H9 (cell line): ENCODE data around the gene HIRA. TPM values are rescaled to one million over a fixed set of nuclear protein-coding genes. Genes with fewer than 3 reads are reported as not detected.

Experiments
- DNase-seq: peaks from one replicate; pipeline ENCODE4 v3.0.0-alpha.2; 2017
- H2AFZ ChIP-seq: one replicate; pipeline ENCODE4 v1.6.1; 2013; ENCODE audit warnings: mild to moderate bottlenecking, low read length, control low read depth, moderate library complexity
- H2AK5ac ChIP-seq: 2 replicates; pipeline ENCODE4 v1.6.1; 2013; ENCODE audit warnings: low read length, control low read depth, mixed read lengths; ENCODE audit not compliant: insufficient read length
- H2BK120ac ChIP-seq: one replicate; pipeline ENCODE4 v1.6.1; 2013; ENCODE audit warnings: low read depth, mild to moderate bottlenecking, low read length, control low read depth, inconsistent platforms; ENCODE audit not compliant: poor library complexity, severe bottlenecking
- H2BK12ac ChIP-seq: 2 replicates; pipeline ENCODE4 v1.6.1; 2013; ENCODE audit warnings: low read length, control low read depth, mixed read lengths, low read depth; ENCODE audit not compliant: insufficient read length
- H2BK15ac ChIP-seq: 2 replicates; pipeline ENCODE4 v1.6.1; 2013; ENCODE audit warnings: low read depth, low read length, control low read depth
- H2BK20ac ChIP-seq: one replicate; pipeline ENCODE4 v1.6.1; 2013; ENCODE audit warnings: low read depth, mild to moderate bottlenecking, low read length, control low read depth, inconsistent platforms; ENCODE audit not compliant: poor library complexity, severe bottlenecking
- H2BK5ac ChIP-seq: 2 replicates; pipeline ENCODE4 v1.6.1; 2013; ENCODE audit warnings: low read length, control low read depth, mixed read lengths; ENCODE audit not compliant: insufficient read length
- H3K14ac ChIP-seq: 2 replicates; pipeline ENCODE4 v1.6.1; 2013; ENCODE audit warnings: low read length, control low read depth; ENCODE audit not compliant: insufficient read depth
- H3K18ac ChIP-seq: 2 replicates; pipeline ENCODE4 v1.6.1; 2013; ENCODE audit warnings: low read depth, mild to moderate bottlenecking, mixed read lengths, low read length, control low read depth; ENCODE audit not compliant: insufficient read length
- H3K23ac ChIP-seq: 2 replicates; pipeline ENCODE4 v1.6.1; 2013; ENCODE audit warnings: low read length, control low read depth, mixed read lengths, low read depth; ENCODE audit not compliant: insufficient read length
- H3K23me2 ChIP-seq: 2 replicates; pipeline ENCODE4 v1.6.1; 2013; ENCODE audit warnings: low read depth, mild to moderate bottlenecking, mixed read lengths, low read length, control low read depth; ENCODE audit not compliant: insufficient read length, poor library complexity, severe bottlenecking
- H3K27ac ChIP-seq: 2 replicates; pipeline ENCODE4 v1.5.1; 2013; ENCODE audit warnings: low read length, control low read depth, mixed read lengths, low read depth; ENCODE audit not compliant: insufficient read length
- H3K27me3 ChIP-seq: 2 replicates; pipeline ENCODE4 v1.6.1; 2013; ENCODE audit warnings: low read length, control low read depth, inconsistent platforms; ENCODE audit not compliant: insufficient read depth
- H3K4ac ChIP-seq: 2 replicates; pipeline ENCODE4 v1.6.1; 2013; ENCODE audit warnings: low read depth, mild to moderate bottlenecking, control low read depth, inconsistent platforms, low read length, moderate library complexity
- H3K4me1 ChIP-seq: 2 replicates; pipeline ENCODE4 v1.6.1; 2013; ENCODE audit warnings: low read length, control low read depth, inconsistent platforms; ENCODE audit not compliant: insufficient read depth
- H3K4me2 ChIP-seq: 2 replicates; pipeline ENCODE4 v1.6.1; 2013; ENCODE audit warnings: low read length, control low read depth, mixed read lengths; ENCODE audit not compliant: insufficient read length, insufficient read depth
- H3K56ac ChIP-seq: 2 replicates; pipeline ENCODE4 v1.6.1; 2013; ENCODE audit warnings: low read depth, mild to moderate bottlenecking, mixed read lengths, low read length, control low read depth; ENCODE audit not compliant: insufficient read length
- H3K79me1 ChIP-seq: 2 replicates; pipeline ENCODE4 v1.6.1; 2013; ENCODE audit warnings: low read depth, mild to moderate bottlenecking, moderate library complexity, low read length, control low read depth, inconsistent platforms; ENCODE audit not compliant: insufficient read depth, poor library complexity, severe bottlenecking
- H3K79me2 ChIP-seq: 2 replicates; pipeline ENCODE4 v1.6.1; 2013; ENCODE audit warnings: low read length, control low read depth, inconsistent platforms; ENCODE audit not compliant: insufficient read depth
- H3K9ac ChIP-seq: 2 replicates; pipeline ENCODE4 v1.6.1; 2013; ENCODE audit warnings: low read length, control low read depth, mixed read lengths; ENCODE audit not compliant: insufficient read length; ENCODE audit errors: extremely low read depth
- H3K9me3 ChIP-seq: one replicate; pipeline ENCODE4 v1.6.1; 2013; ENCODE audit warnings: low read depth, low read length, inconsistent platforms; ENCODE audit not compliant: control insufficient read depth
- H3T11ph ChIP-seq: one replicate; pipeline ENCODE4 v1.6.1; 2013; ENCODE audit warnings: mild to moderate bottlenecking, low read length, control low read depth, inconsistent platforms
- H4K20me1 ChIP-seq: one replicate; pipeline ENCODE4 v1.6.1; 2013; ENCODE audit not compliant: control insufficient read depth, insufficient read length, insufficient read depth
- H4K5ac ChIP-seq: 2 replicates; pipeline ENCODE4 v1.6.1; 2013; ENCODE audit warnings: low read depth, mild to moderate bottlenecking, mixed read lengths, low read length, control low read depth; ENCODE audit not compliant: insufficient read length
- H4K8ac ChIP-seq: replicated peaks from 2 replicates; pipeline ENCODE4 v1.6.1; 2013; ENCODE audit warnings: low read length, control low read depth, mixed read lengths, low read depth; ENCODE audit not compliant: insufficient read length
- H4K91ac ChIP-seq: 2 replicates; pipeline ENCODE4 v1.6.1; 2013; ENCODE audit warnings: low read depth, mild to moderate bottlenecking, moderate library complexity, mixed read lengths, low read length, control low read depth; ENCODE audit not compliant: insufficient read length
- H3K27ac Mint-ChIP-seq, 3 experiments: 2 replicates in 2 of 3; 3 replicates in 1 of 3; pipeline ENCODE4 v1.8.0; 2020 to 2021; ENCODE audit warnings: mixed read lengths in 3 of 3, mild to moderate bottlenecking in 1 of 3, moderate library complexity in 1 of 3
- H3K27me3 Mint-ChIP-seq: 2 replicates; pipeline ENCODE4 v1.8.0; 2021; ENCODE audit warnings: low read depth, mild to moderate bottlenecking, moderate library complexity, mixed read lengths
- H3K36me3 Mint-ChIP-seq, 3 experiments: 2 replicates in 2 of 3; 3 replicates in 1 of 3; pipeline ENCODE4 v1.8.0; 2020 to 2021; ENCODE audit warnings: low read depth in 3 of 3, mixed read lengths in 3 of 3; ENCODE audit not compliant: insufficient read depth in 1 of 3
- H3K4me1 Mint-ChIP-seq, 2 experiments: 2 replicates each; pipeline ENCODE4 v1.8.0; 2020; ENCODE audit warnings: mixed read lengths in 2 of 2
- H3K4me3 Mint-ChIP-seq, 2 experiments: 2 replicates in 1 of 2; 3 replicates in 1 of 2; pipeline ENCODE4 v1.8.0; 2020 to 2021; ENCODE audit warnings: mild to moderate bottlenecking in 2 of 2, mixed read lengths in 2 of 2, moderate library complexity in 1 of 2
- H3K9me3 Mint-ChIP-seq, 2 experiments: 2 replicates in 1 of 2; 3 replicates in 1 of 2; pipeline ENCODE4 v1.8.0; 2020; ENCODE audit warnings: mild to moderate bottlenecking in 2 of 2, mixed read lengths in 2 of 2, moderate library complexity in 1 of 2
- WGBS: extraction: QIAGEN DNeasy Blood & Tissue Kit; methylation state at CpG from one replicate; pipeline ENCODE4 v1.1.7; 2013; ENCODE audit warnings: missing lambda C conversion rate, low lambda C conversion rate, mixed read lengths; ENCODE audit not compliant: insufficient read length; ENCODE audit errors: extremely low coverage; 5-methylcytosine and 5-hydroxymethylcytosine counted together
- total RNA-seq: library from RNA; stranded (reverse); gene quantifications from 2 replicates; pipeline ENCODE4 v1.2.1, GENCODE V29; 2021
- TF ChIP-seq, protein P1 (sequence below): fragments of 200-600 bp; sonication (generic); conservative IDR thresholded peaks from 3 replicates; pipeline ENCODE4 v1.8.0; 2021; ENCODE audit warnings: antibody characterized with exemption, mild to moderate bottlenecking

Gene HIRA
- total RNA-seq, 1 experiment from 2014 or later, result 51.9 TPM

DNA sequence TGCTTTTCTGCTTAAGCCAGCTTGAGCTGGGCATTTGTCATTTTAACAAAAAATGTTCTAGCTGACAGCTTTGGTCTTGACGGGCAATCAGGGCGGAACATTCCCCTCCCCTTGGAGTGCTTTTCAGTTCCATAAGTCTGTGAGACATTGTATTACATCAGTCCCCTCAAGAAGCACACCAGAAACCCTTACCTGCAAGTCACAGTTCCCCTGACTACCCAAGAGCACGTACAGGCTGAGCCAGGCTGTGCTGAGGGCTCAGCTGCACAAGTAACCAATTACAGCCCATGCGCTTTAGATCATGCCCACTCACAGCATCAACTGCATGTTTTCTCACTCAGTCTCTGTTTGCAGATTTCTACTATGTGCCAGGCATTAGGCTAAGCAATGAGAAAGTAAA lies 19.1 kb downstream of the HIRA start:
- Histone ChIP-seq H2BK120ac (no peak overlapping the region), H2BK5ac (no peak overlapping the region), H3K27me3 (no peaks in the 10 kb centered on the region), H2AK5ac (no peak overlapping the region), H3K9ac (no peak overlapping the region), H3K56ac (no peak overlapping the region), H3K9me3 (no peaks in the 10 kb centered on the region), H3K79me1 (peaks cover 2% of the 10 kb centered on the region), H3K18ac (no peak overlapping the region), H2AFZ (no peak overlapping the region), H4K20me1 (no peaks in the 10 kb centered on the region), H3K23ac (no peak overlapping the region), H4K91ac (no peak overlapping the region), H2BK12ac (no peak overlapping the region), H3K27ac (no peak overlapping the region), H3K4me1 (no peaks in the 10 kb centered on the region), H3K14ac (no peak overlapping the region), H3K79me2 (peaks cover 13% of the 10 kb centered on the region; the same call in 1 of the 2 replicates), H3K4me2 (no peak overlapping the region), H4K8ac (no peak overlapping the region), H3T11ph (no peak overlapping the region), H3K23me2 (no peaks in the 10 kb centered on the region), H2BK15ac (no peak overlapping the region), H4K5ac (no peak overlapping the region), H2BK20ac (no peak overlapping the region), H3K4ac (no peak overlapping the region)
- peak overlapping the region; percentile 31 to 86 (median 45); a peak in 4 of 7 replicates for H3K27ac Mint-ChIP-seq
- no peaks in the 10 kb centered on the region for H3K27me3 Mint-ChIP-seq
- peaks cover 4 to 12% of the 10 kb centered on the region in 2 experiments for H3K4me1 Mint-ChIP-seq
- no peak for DNase-seq
- peaks cover 0 to 3% of the 10 kb centered on the region in 2 experiments; a peak in 2 of 5 replicates for H3K9me3 Mint-ChIP-seq
- no peak overlapping the region for H3K4me3 Mint-ChIP-seq
- H3K36me3 Mint-ChIP-seq, result peaks cover 17 to 33% (median 21%) of the 10 kb centered on the region in 3 experiments; a peak in 6 of 7 replicates
- no CpG with 5 or more reads among the region's 4 CpGs for WGBS
- TF ChIP-seq, protein P1, sequence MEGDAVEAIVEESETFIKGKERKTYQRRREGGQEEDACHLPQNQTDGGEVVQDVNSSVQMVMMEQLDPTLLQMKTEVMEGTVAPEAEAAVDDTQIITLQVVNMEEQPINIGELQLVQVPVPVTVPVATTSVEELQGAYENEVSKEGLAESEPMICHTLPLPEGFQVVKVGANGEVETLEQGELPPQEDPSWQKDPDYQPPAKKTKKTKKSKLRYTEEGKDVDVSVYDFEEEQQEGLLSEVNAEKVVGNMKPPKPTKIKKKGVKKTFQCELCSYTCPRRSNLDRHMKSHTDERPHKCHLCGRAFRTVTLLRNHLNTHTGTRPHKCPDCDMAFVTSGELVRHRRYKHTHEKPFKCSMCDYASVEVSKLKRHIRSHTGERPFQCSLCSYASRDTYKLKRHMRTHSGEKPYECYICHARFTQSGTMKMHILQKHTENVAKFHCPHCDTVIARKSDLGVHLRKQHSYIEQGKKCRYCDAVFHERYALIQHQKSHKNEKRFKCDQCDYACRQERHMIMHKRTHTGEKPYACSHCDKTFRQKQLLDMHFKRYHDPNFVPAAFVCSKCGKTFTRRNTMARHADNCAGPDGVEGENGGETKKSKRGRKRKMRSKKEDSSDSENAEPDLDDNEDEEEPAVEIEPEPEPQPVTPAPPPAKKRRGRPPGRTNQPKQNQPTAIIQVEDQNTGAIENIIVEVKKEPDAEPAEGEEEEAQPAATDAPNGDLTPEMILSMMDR, result no peak
